Activated T-helper 9 cell treated with anti-CD3 and anti-CD28 coated beads, Interleukin-2, amount 50 U/mL, for 16 hours (primary cell): ENCODE measurements around the gene LAMTOR3.

Experiments
- DNase-seq: peaks from one replicate; pipeline ENCODE4 v3.0.0-alpha.2; 2020; ENCODE audit warnings: low read depth

The LAMTOR3 gene

GRCh38 chr4:99894161-99894997 lies at the start of gene LAMTOR3:
Gene LAMTOR3 (minus strand): TSS chr4:99894427. CDS start chr4:99893963, 464 bp downstream.
- peak; percentile 84 for DNase-seq

GRCh38 chr4:99938243-99938753 lies 44.1 kb upstream of the LAMTOR3 start:
- no peak for DNase-seq

GRCh38 chr4:99934891-99935290 lies 40.7 kb upstream of the LAMTOR3 start:
- no peak for DNase-seq

GRCh38 chr4:99927566-99927965 lies 33.3 kb upstream of the LAMTOR3 start:
- no peak for DNase-seq

- no peak for DNase-seq
These were observed 26.9 kb upstream of the LAMTOR3 start for GRCh38 chr4:99921174-99921573.

- no peak for DNase-seq
These were observed 24.4 kb upstream of the LAMTOR3 start for GRCh38 chr4:99918656-99919055.

GRCh38 chr4:99917575-99917974 lies 23.3 kb upstream of the LAMTOR3 start:
- DNase-seq = no peak

GRCh38 chr4:99915449-99915848 lies 21.2 kb upstream of the LAMTOR3 start:
- no peak for DNase-seq

GRCh38 chr4:99894998-99895397 lies 771 bp upstream of the LAMTOR3 start:
- no peak for DNase-seq

- DNase-seq = no peak
These were observed 427 bp downstream of the LAMTOR3 start for GRCh38 chr4:99893839-99894160.

- DNase-seq = no peak
These were observed 1.2 kb downstream of the LAMTOR3 start for GRCh38 chr4:99893029-99893428.

GRCh38 chr4:99891351-99891750 lies 2.9 kb downstream of the LAMTOR3 start:
- no peak for DNase-seq

GRCh38 chr4:99887837-99888236 lies 6.4 kb downstream of the LAMTOR3 start:
- DNase-seq = no peak

- no peak for DNase-seq
These were observed 8.1 kb downstream of the LAMTOR3 start for GRCh38 chr4:99886146-99886545.

- no peak for DNase-seq
These were observed 8.5 kb downstream of the LAMTOR3 start for GRCh38 chr4:99885687-99886086.

- no peak for DNase-seq
These were observed 9.1 kb downstream of the LAMTOR3 start for GRCh38 chr4:99885063-99885664.

- DNase-seq = no peak
These were observed 14.8 kb downstream of the LAMTOR3 start for GRCh38 chr4:99879458-99879857.

- DNase-seq = no peak
These were observed 15.6 kb downstream of the LAMTOR3 start for GRCh38 chr4:99878604-99879003.

GRCh38 chr4:99876946-99877345 lies 17.3 kb downstream of the LAMTOR3 start:
- no peak for DNase-seq

GRCh38 chr4:99875071-99875470 lies 19.2 kb downstream of the LAMTOR3 start:
- no peak for DNase-seq

- DNase-seq = no peak
These were observed 21.7 kb downstream of the LAMTOR3 start for GRCh38 chr4:99872570-99872969.

- no peak for DNase-seq
These were observed 26.1 kb downstream of the LAMTOR3 start for GRCh38 chr4:99868126-99868596.

- DNase-seq = no peak
These were observed 30.4 kb downstream of the LAMTOR3 start for GRCh38 chr4:99863804-99864203.
